GM12878 (cell line): ENCODE data around the gene MTCL3.

Experiments
- ATAC-seq: fragments of 200-7000 bp; cut with Tn5 transposase; 3 replicates; pipeline ENCODE4 v1.9.1; 2020; ENCODE audit warnings: mild to moderate bottlenecking, moderate library complexity
- BruUV-seq: library from RNA; stranded (reverse); fragments of 400-500 nt; replicated peaks from 2 replicates; lab custom pipeline; 2021; lab: Mats Ljungman, UMichigan
- CTCF ChIA-PET: fragments of 300-600 bp; sonication (Branson Sonifier 250); formaldehyde crosslinking; extraction: SDS; loops from one replicate; lab custom pipeline; 2021; ENCODE audit warnings: inconsistent platforms; lab: Yijun Ruan, JAX
- POLR2A ChIA-PET: fragments of 350-600 bp; formaldehyde crosslinking; extraction: SDS; loops from one replicate; lab custom pipeline; 2021; ENCODE audit warnings: inconsistent platforms; lab: Charles Lee
- RAD21 ChIA-PET: fragments of 300-600 bp; sonication (Branson Sonifier 250); formaldehyde crosslinking; loops from one replicate; lab custom pipeline; 2023; ENCODE audit warnings: antibody characterized with exemption; ENCODE audit not compliant: unreplicated experiment; lab: Charles Lee
- SMC1A ChIA-PET: fragments of 300-600 bp; sonication (Branson Sonifier 250); formaldehyde crosslinking; loops from one replicate; lab custom pipeline; 2023; ENCODE audit not compliant: unreplicated experiment, uncharacterized antibody; lab: Charles Lee
- DNase-seq: peaks from one replicate; pipeline ENCODE4 v3.0.0-alpha.2; 2011; ENCODE audit warnings: low read depth, low spot score
- FAIRE-seq: peaks from 3 replicates; lab custom pipeline; 2011; peaks lifted over from hg19 to GRCh38; lab: Jason Lieb, UNC
- H2AFZ ChIP-seq: 2 replicates; pipeline ENCODE4 v1.6.0; 2011; ENCODE audit warnings: low read depth, low read length, control low read depth; ENCODE audit not compliant: control insufficient read depth
- H3K27ac ChIP-seq: 2 replicates; pipeline ENCODE4 v1.5.1; 2011; ENCODE audit warnings: control low read depth; ENCODE audit not compliant: control insufficient read depth, insufficient read depth
- H3K27me3 ChIP-seq, 2 experiments: replicated peaks in 1 of 2; 2 replicates each; pipeline versions ENCODE4 v1.6.0 to v1.6.1; 2011; ENCODE audit warnings: low read length in 1 of 2; ENCODE audit not compliant: control insufficient read depth in 2 of 2, insufficient read depth in 2 of 2
- H3K36me3 ChIP-seq, 2 experiments: 2 replicates each; pipeline ENCODE4 v1.5.1; 2011; ENCODE audit warnings: low read length in 1 of 2; ENCODE audit not compliant: control insufficient read depth in 2 of 2, insufficient read depth in 2 of 2
- H3K4me1 ChIP-seq: 2 replicates; pipeline ENCODE4 v1.6.1; 2011; ENCODE audit warnings: mild to moderate bottlenecking, low read length, moderate library complexity, mixed read lengths; ENCODE audit not compliant: control insufficient read depth, insufficient read depth
- H3K4me2 ChIP-seq: 2 replicates; pipeline ENCODE4 v1.6.0; 2011; ENCODE audit warnings: control low read depth; ENCODE audit not compliant: control insufficient read depth, insufficient read depth
- H3K4me3 ChIP-seq: fragments of 200-600 bp; sonication (generic); 2 replicates; pipeline ENCODE4 v1.5.1; 2016
- H3K79me2 ChIP-seq: 2 replicates; pipeline ENCODE4 v1.6.0; 2011; ENCODE audit warnings: low read length; ENCODE audit not compliant: control insufficient read depth, insufficient read depth
- H3K9ac ChIP-seq: 2 replicates; pipeline ENCODE4 v1.8.0; 2011; ENCODE audit warnings: low read length, control low read depth, mixed read lengths; ENCODE audit not compliant: control insufficient read depth, insufficient read depth
- H3K9me3 ChIP-seq: replicated peaks from 3 replicates; pipeline ENCODE4 v1.5.1; 2011; ENCODE audit warnings: mild to moderate bottlenecking, low read length; ENCODE audit not compliant: control insufficient read depth, insufficient read depth
- H4K20me1 ChIP-seq: 2 replicates; pipeline ENCODE4 v1.6.0; 2011; ENCODE audit not compliant: control insufficient read depth, insufficient read depth
- CBX3 ChIP-seq: fragments of 200-600 bp; sonication (generic); IDR thresholded peaks from 2 replicates; pipeline ENCODE4 v1.6.1; 2016; ENCODE audit warnings: low read depth, borderline replicate concordance
- EP300 ChIP-seq, 2 experiments: fragments of 150-350 bp in 1 of 2; IDR thresholded peaks; 2 replicates each; pipeline ENCODE4 v1.6.1; 2011 to 2012; ENCODE audit warnings: low read depth in 2 of 2, low read length in 2 of 2, borderline replicate concordance in 1 of 2, improper control_type of control experiment in 1 of 2, inconsistent platforms in 1 of 2; ENCODE audit not compliant: control insufficient read depth in 1 of 2
- NFYA ChIP-seq: IDR thresholded peaks from 2 replicates; pipeline ENCODE4 v1.6.1; 2011; ENCODE audit warnings: low read depth, mild to moderate bottlenecking, low read length, improper control_type of control experiment, borderline replicate concordance
- NR2C1 ChIP-seq: fragments of 450-650 bp; IDR thresholded peaks from 2 replicates; pipeline ENCODE4 v1.6.1; 2017; ENCODE audit warnings: antibody characterized with exemption, mild to moderate bottlenecking, moderate library complexity
- NRF1 ChIP-seq: conservative IDR thresholded peaks from 2 replicates; pipeline ENCODE4 v1.6.1; 2011; ENCODE audit warnings: mild to moderate bottlenecking, low read depth, low read length, improper control_type of control experiment
- RB1 ChIP-seq: fragments of 450-650 bp; formaldehyde crosslinking; IDR thresholded peaks from 2 replicates; pipeline ENCODE4 v1.6.1; 2017; ENCODE audit warnings: mild to moderate bottlenecking, borderline replicate concordance
- RBBP5 ChIP-seq: fragments of 200-600 bp; sonication (generic); conservative IDR thresholded peaks from 2 replicates; pipeline ENCODE4 v1.6.1; 2016
- SREBF1 ChIP-seq: IDR thresholded peaks from 2 replicates; pipeline ENCODE4 v1.6.1; 2012; ENCODE audit warnings: mild to moderate bottlenecking, low read length
- TCF12 ChIP-seq: IDR thresholded peaks from 2 replicates; pipeline ENCODE4 v1.6.1; 2011; ENCODE audit warnings: low read depth, mild to moderate bottlenecking, low read length
- WGBS: methylation state at CpG from one replicate; pipeline ENCODE4 v1.1.6; 2016; ENCODE audit warnings: low lambda C conversion rate; ENCODE audit not compliant: insufficient replicate concordance, insufficient coverage; ENCODE audit errors: missing lambda C conversion rate; 5-methylcytosine and 5-hydroxymethylcytosine counted together
- in situ Hi-C: fragments of 300-500 bp; cut with MboI; formaldehyde crosslinking; loops from 9 replicates; pipeline ENCODE4 v1.14.3; 2018; ENCODE audit warnings: mixed read lengths
- intact Hi-C: fragments of 100-400 bp; cut with micrococcal nuclease; formaldehyde crosslinking; loops from one replicate; pipeline ENCODE4 v1.14.2; 2022; ENCODE audit not compliant: unreplicated experiment
- TF ChIP-seq, protein P1 (sequence below): fragments of 450-650 bp; IDR thresholded peaks from 2 replicates; pipeline ENCODE4 v1.6.1; 2017; ENCODE audit warnings: mild to moderate bottlenecking, low read depth, inconsistent platforms; ENCODE audit not compliant: poor library complexity, severe bottlenecking
- TF ChIP-seq, protein P2 (sequence below): IDR thresholded peaks from 2 replicates; pipeline ENCODE4 v1.6.1; 2012; ENCODE audit warnings: low read depth, low read length, improper control_type of control experiment
- TF ChIP-seq, protein P3 (sequence below): fragments of 450-650 bp; IDR thresholded peaks from 2 replicates; pipeline ENCODE4 v1.6.1; 2017; ENCODE audit warnings: mild to moderate bottlenecking, moderate library complexity

The MTCL3 gene

DNA sequence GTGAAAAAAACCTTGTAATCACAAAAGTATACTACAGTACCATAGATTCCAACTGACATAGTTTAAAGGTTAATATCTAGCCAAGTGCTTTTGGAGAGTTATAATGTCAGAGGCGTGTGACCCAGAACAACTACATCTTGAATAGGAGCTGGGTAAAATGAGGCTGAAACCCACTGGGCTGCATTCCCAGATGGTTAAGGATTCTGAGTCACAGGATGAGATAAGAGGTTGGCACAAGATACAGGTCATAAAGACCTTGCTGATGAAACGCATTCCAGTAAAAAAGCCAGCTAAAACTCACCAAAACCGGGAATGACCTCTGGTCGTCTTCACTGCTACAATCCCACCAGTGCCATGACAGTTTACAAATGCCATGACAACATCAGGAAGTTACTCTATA lies 37.5 kb downstream of the MTCL3 start (continued):
- TF ChIP-seq, protein P1, sequence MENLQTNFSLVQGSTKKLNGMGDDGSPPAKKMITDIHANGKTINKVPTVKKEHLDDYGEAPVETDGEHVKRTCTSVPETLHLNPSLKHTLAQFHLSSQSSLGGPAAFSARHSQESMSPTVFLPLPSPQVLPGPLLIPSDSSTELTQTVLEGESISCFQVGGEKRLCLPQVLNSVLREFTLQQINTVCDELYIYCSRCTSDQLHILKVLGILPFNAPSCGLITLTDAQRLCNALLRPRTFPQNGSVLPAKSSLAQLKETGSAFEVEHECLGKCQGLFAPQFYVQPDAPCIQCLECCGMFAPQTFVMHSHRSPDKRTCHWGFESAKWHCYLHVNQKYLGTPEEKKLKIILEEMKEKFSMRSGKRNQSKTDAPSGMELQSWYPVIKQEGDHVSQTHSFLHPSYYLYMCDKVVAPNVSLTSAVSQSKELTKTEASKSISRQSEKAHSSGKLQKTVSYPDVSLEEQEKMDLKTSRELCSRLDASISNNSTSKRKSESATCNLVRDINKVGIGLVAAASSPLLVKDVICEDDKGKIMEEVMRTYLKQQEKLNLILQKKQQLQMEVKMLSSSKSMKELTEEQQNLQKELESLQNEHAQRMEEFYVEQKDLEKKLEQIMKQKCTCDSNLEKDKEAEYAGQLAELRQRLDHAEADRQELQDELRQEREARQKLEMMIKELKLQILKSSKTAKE: no peak
- no peak for TF ChIP-seq NRF1
- no peak for TF ChIP-seq TCF12
- no peak for TF ChIP-seq RBBP5

DNA sequence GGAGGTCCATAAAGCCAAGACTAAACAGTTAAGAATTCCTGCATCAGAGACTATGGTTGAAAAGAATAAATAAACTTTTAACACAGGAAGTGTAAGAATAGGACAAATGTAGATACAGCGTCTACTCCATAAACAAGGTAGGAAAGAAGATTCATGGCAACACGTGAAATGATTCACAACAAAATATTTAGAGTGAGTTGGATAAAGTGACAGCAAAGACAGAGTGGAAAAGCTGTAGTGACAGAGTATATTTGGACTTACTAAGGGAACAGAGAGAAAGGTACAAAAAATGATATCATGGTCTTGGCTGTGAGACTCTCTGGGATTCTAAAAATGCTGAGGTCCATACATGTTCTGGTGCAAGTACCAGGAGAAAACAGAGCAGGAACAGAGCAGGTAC lies 38.0 kb downstream of the MTCL3 start:
- CTCF ChIA-PET: interaction anchor here (1.5 kb wide), 1 partner anchor 58 kb away, joined by 3 read pairs; no protein-coding TSS in a partner anchor
- BruUV-seq: no TSS peak
- Histone ChIP-seq H3K9me3 (no peaks in the 10 kb centered on the region; the same call in 2 of the 3 replicates), H2AFZ (no peak overlapping the region), H4K20me1 (no peaks in the 10 kb centered on the region), H3K4me3 (no peak overlapping the region), H3K9ac (no peak overlapping the region), H3K79me2 (no peaks in the 10 kb centered on the region)
- DNase-seq (no peak), ATAC-seq (no peak)
- POLR2A ChIA-PET: no interaction called here
- SMC1A ChIA-PET: interaction anchor here (0.5 to 1.2 kb wide), 3 partner anchors 12 to 51 kb away, joined by 3 to 4 read pairs (median 3); no protein-coding TSS in a partner anchor
- TF ChIP-seq, protein P2, sequence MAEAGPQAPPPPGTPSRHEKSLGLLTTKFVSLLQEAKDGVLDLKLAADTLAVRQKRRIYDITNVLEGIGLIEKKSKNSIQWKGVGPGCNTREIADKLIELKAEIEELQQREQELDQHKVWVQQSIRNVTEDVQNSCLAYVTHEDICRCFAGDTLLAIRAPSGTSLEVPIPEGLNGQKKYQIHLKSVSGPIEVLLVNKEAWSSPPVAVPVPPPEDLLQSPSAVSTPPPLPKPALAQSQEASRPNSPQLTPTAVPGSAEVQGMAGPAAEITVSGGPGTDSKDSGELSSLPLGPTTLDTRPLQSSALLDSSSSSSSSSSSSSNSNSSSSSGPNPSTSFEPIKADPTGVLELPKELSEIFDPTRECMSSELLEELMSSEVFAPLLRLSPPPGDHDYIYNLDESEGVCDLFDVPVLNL: no peak
- TF ChIP-seq NFYA (no peak), SREBF1 (no peak), NR2C1 (no peak), RB1 (no peak), EP300 (IDR thresholded peaks at IDR 0.05; ENCODE audit: borderline replicate concordance in 1 of 2, control insufficient read depth in 1 of 2, low read depth in 2 of 2, low read length in 2 of 2) (no peak), CBX3 (no peak), TCF12 (no peak)
- TF ChIP-seq, protein P3, sequence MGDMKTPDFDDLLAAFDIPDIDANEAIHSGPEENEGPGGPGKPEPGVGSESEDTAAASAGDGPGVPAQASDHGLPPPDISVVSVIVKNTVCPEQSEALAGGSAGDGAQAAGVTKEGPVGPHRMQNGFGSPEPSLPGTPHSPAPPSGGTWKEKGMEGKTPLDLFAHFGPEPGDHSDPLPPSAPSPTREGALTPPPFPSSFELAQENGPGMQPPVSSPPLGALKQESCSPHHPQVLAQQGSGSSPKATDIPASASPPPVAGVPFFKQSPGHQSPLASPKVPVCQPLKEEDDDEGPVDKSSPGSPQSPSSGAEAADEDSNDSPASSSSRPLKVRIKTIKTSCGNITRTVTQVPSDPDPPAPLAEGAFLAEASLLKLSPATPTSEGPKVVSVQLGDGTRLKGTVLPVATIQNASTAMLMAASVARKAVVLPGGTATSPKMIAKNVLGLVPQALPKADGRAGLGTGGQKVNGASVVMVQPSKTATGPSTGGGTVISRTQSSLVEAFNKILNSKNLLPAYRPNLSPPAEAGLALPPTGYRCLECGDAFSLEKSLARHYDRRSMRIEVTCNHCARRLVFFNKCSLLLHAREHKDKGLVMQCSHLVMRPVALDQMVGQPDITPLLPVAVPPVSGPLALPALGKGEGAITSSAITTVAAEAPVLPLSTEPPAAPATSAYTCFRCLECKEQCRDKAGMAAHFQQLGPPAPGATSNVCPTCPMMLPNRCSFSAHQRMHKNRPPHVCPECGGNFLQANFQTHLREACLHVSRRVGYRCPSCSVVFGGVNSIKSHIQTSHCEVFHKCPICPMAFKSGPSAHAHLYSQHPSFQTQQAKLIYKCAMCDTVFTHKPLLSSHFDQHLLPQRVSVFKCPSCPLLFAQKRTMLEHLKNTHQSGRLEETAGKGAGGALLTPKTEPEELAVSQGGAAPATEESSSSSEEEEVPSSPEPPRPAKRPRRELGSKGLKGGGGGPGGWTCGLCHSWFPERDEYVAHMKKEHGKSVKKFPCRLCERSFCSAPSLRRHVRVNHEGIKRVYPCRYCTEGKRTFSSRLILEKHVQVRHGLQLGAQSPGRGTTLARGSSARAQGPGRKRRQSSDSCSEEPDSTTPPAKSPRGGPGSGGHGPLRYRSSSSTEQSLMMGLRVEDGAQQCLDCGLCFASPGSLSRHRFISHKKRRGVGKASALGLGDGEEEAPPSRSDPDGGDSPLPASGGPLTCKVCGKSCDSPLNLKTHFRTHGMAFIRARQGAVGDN: no peak
- TF ChIP-seq, all 136 proteins: peak for 0
- Histone ChIP-seq H3K4me2 (no peak overlapping the region), H3K27me3 (no peaks in the 10 kb centered on the region), H3K36me3 (no peaks in the 10 kb centered on the region), H3K27ac (no peak overlapping the region), H3K4me1 (peaks cover 9% of the 10 kb centered on the region)
- 54% methylated on average over 2 of the region's 2 CpGs for WGBS
- RAD21 ChIA-PET: no interaction called here
- FAIRE-seq: no peak
- intact Hi-C loops: no loop called here
- in situ Hi-C loops: no loop called here
